GM19438 (cell line): ENCODE results near the gene ATXN3.

Experiments
- ATAC-seq: cut with Tn5 transposase; IDR thresholded peaks from one replicate; pipeline ENCODE4 v1.9.1; 2021; ENCODE audit warnings: low read depth; ENCODE audit not compliant: unreplicated experiment

Gene ATXN3

DNA sequence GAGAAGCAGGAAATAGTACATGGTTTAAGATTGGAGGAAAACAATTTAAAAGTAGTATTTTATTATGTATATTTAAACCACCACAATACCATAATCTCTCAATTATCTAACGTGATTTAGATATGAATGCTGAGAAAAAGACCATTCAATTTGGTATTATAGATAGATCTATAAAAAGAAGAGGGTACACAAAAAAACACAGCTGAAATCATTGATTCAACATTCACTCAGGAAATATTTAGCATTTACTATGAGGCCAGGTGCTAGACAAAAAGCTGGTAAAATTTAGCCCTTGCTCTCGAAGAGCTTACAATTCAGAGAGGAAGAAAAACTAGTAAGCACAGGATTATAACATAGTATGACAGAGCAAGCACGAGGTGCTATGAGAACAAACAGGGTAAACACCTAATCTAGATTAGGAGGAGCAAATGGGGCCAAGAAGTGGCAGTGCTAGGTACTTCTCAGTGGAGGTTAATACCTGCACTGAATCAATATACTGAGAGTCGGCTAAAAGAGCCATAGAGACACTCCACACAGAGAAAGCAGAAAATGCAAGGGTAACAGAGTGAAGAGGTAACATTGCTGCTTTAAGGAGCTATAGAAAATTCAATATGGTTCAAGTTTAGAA is 94.1 kb downstream of the ATXN3 start:
- ATAC-seq = no peak

DNA sequence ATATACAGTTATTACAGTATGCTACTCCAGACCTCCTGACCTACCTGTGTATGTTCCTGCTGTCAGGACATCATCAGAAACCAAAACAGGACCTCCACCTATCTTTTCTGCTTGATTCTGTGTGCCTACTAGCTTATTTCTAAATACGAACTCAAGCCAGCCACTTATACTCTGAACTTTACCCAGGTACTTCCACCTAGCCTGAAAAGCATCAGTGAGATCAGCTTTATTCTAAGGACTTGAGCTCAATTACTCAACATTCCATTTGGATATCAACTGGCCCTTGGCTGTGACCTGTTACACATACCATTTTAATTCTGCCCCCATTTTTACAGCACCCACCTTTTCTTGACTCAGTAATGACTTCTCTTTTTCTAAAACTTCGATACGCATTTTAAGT is 95.7 kb downstream of the ATXN3 start:
- no peak for ATAC-seq

DNA sequence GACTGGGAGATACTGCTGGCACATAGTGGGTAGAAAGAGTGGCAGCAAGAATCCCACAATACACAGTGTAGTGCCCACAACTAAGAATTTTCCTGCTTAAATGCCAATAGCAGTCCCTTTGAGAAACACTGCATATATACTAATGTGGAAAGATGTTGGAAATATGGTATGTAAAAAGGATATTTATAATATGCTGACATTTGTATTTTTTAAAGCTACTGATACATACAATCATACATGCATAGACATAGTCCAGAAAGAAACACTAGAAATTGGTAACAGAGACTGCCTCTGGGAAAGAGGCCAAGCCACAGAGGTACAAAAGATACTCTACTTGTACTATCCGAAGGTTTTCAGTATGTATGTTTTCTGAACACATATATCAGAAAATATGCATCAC is 96.8 kb downstream of the ATXN3 start:
- no peak for ATAC-seq
